Ovary (tissue), 9 donors: ENCODE results near the gene PIGX. TPM values are rescaled to one million over a fixed set of nuclear protein-coding genes. Genes with fewer than 3 reads are reported as not detected.

Experiments used
- DNase-seq, 5 donors: peaks; one replicate each; pipeline ENCODE4 v3.0.0-alpha.2; 2019 to 2020
- H3K27ac ChIP-seq, 2 donors: fragments of 200-600 bp; one replicate each; pipeline versions ENCODE4 v1.5.1 to v1.8.0; 2019 to 2022
- H3K27me3 ChIP-seq: fragments of 200-600 bp; one replicate; pipeline ENCODE4 v1.8.0; 2022
- H3K36me3 ChIP-seq: fragments of 200-600 bp; sonication (generic); one replicate; pipeline ENCODE4 v1.5.1; 2019
- H3K4me1 ChIP-seq: one replicate; pipeline ENCODE4 v1.8.1; 2013; ENCODE audit warnings: mild to moderate bottlenecking, moderate library complexity; ENCODE audit not compliant: insufficient read depth
- H3K4me3 ChIP-seq: fragments of 200-600 bp; sonication (generic); one replicate; pipeline ENCODE4 v1.5.1; 2017
- H3K9me3 ChIP-seq, 2 donors: fragments of 200-600 bp in 1 of 2; sonication (generic) in 1 of 2; one replicate each; pipeline versions ENCODE4 v1.5.1 to v1.8.1; 2013 to 2019; ENCODE audit warnings: mild to moderate bottlenecking in 1 of 2, moderate library complexity in 1 of 2
- EP300 ChIP-seq: sonication (generic); formaldehyde crosslinking; IDR thresholded peaks from one replicate; pipeline ENCODE4 v1.6.1; 2017; ENCODE audit warnings: antibody characterized with exemption
- POLR2A ChIP-seq: fragments of 450-650 bp; IDR thresholded peaks from one replicate; pipeline ENCODE4 v1.6.1; 2017; ENCODE audit warnings: antibody characterized with exemption, mild to moderate bottlenecking, moderate library complexity
- WGBS, 3 donors: extraction: QIAGEN DNeasy Blood & Tissue Kit in 1 of 3; methylation state at CpG; one replicate each; pipeline versions ENCODE4 v1.1.5 to v1.1.7; 2013 to 2017; 5-methylcytosine and 5-hydroxymethylcytosine counted together
- intact Hi-C, 4 donors: fragments of 100-400 bp; cut with DNase I; formaldehyde crosslinking; loops; one replicate each; pipeline versions ENCODE4 v1.11.0 to v1.15.1; 2022 to 2023
- polyA plus RNA-seq, 2 donors: library from polyadenylated mRNA; stranded (reverse); fragments of 200-250 nt in 1 of 2; fragments of 350-450 nt in 1 of 2; fragmentation: Illumina TruSeq in 1 of 2; extraction: RNeasy Lipid Tissue Mini Kit (QIAGEN cat#74804) in 1 of 2; gene quantifications; one replicate each; pipeline ENCODE4 v1.2.3, GENCODE V29; 2013 to 2014
- total RNA-seq, 7 donors: library from RNA; depleted of rRNA in 2 of 7; stranded (reverse); fragments of >200 nt in 2 of 7; fragmentation: NEBNext Ultra II Directional in 3 of 7; extraction: Animal tissue kit (Norgen Biotek cat#: 25700) in 3 of 7; gene quantifications; one replicate each; pipeline versions ENCODE4 v1.1.0 to v1.2.4, GENCODE V29; 2016 to 2023
- TF ChIP-seq, protein P1 (sequence below), 3 donors: fragments of 450-650 bp in 2 of 3; fragments of 200-600 bp in 1 of 3; IDR thresholded peaks; one replicate each; pipeline versions ENCODE4 v1.5.1 to v1.8.0; 2016 to 2022; ENCODE audit warnings: antibody characterized with exemption in 3 of 3, mild to moderate bottlenecking in 1 of 3
- donor health status: DM: no; HTN: no; CAD: no; lungs with moderate emphysema.
- donor health status: DM: no; HTN: no; CAD: no.
- donor health status: Bipolar disorder and iron deficiency.
- donor health status: DM: yes; HTN: yes; CAD: no.
- donor health status: DM: no; HTN: no; CAD: no.
- donor health status: DM: yes; HTN: yes; CAD: no.

The PIGX gene
- total and polyA plus RNA-seq, 9 donors: 9.4 to 22.4 (median 17.8) TPM

DNA sequence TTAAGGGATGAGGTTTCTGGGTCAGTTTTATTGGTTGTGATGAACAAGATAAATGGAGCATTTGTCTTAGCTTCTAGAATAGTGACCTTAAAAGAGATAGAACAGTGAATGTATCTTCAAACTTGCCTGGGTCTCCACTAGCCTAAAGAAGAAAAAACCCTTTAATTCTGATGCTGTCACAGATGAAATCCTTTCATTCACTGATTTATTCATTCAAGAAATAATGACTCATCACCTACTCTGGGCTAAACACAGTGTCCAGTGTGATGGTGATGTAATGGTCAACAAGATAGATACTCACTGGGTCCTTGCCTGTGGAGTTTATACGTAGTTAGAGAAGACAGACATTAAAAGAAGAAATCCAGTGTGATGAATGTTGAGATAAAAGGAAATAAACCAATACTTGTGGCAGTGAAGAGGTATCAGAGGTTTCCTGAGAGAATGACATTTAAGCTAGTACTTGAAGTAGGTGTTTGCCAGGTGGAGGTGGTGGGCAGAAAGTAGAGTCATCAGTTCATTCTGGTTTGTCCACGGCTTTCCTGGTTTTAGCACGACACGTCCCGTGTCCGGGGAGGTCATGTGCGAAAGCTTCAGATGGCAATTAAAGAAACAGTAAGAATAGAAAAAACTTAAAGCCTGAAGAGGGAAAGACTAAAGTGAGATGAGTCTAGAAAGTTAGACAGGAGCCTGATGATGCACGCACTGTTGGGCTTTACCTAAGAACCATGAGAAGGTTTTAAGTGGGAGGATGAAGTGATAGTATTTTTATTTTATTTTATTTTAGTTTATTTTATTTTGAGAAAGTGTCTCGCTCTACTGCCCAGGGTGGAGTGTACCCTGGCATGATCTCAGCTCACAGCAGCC lies 45.9 kb downstream of the PIGX start:
- Histone ChIP-seq H3K9me3 (no peaks in the 10 kb centered on the region), H3K27me3 (no peaks in the 10 kb centered on the region), H3K4me3 (no peak overlapping the region), H3K27ac (no peak overlapping the region), H3K36me3 (no peaks in the 10 kb centered on the region), H3K4me1 (peaks cover 2% of the 10 kb centered on the region)
- TF ChIP-seq POLR2A (no peak), EP300 (no peak)
- TF ChIP-seq, protein P1, sequence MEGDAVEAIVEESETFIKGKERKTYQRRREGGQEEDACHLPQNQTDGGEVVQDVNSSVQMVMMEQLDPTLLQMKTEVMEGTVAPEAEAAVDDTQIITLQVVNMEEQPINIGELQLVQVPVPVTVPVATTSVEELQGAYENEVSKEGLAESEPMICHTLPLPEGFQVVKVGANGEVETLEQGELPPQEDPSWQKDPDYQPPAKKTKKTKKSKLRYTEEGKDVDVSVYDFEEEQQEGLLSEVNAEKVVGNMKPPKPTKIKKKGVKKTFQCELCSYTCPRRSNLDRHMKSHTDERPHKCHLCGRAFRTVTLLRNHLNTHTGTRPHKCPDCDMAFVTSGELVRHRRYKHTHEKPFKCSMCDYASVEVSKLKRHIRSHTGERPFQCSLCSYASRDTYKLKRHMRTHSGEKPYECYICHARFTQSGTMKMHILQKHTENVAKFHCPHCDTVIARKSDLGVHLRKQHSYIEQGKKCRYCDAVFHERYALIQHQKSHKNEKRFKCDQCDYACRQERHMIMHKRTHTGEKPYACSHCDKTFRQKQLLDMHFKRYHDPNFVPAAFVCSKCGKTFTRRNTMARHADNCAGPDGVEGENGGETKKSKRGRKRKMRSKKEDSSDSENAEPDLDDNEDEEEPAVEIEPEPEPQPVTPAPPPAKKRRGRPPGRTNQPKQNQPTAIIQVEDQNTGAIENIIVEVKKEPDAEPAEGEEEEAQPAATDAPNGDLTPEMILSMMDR (IDR thresholded peaks at IDR 0.05): no peak
- intact Hi-C loops: no loop called here
- 86 to 89% (median 88%) methylated on average over 9 of the region's 9 CpGs for WGBS, 3 donors
- no peak for DNase-seq

DNA sequence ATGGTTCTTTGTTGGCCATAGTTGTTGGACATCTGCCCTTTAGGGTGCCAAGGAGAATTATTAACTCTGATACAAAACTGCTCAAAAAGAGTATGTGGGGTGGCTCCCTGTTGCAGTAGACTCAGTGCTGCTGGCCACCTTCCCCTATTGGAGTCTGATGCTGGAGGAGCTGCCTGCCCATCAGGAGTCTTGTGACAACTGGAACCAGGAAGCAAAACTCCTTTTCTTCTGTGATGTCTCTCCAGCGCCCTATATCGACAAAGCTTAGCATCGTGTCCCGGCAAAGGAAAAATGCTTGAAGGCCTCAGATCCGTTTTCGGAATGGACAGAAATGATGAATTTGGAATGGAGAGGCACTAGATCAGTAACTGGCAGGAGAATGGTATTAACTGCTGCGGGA lies 51.0 kb downstream of the PIGX start:
- no peaks in the 10 kb centered on the region for H3K4me1 ChIP-seq
- intact Hi-C loops: no loop called here
- no peaks in the 10 kb centered on the region for H3K36me3 ChIP-seq
- H3K27me3 ChIP-seq: no peaks in the 10 kb centered on the region
- H3K9me3 ChIP-seq: no peaks in the 10 kb centered on the region
- H3K27ac ChIP-seq: no peak overlapping the region
- TF ChIP-seq POLR2A (no peak), EP300 (no peak)
- TF ChIP-seq, protein P1 (IDR thresholded peaks at IDR 0.05): no peak
- no peak overlapping the region for H3K4me3 ChIP-seq
- DNase-seq: no peak
- WGBS, 3 donors: 78 to 92% (median 90%) methylated on average over 7 of the region's 7 CpGs

DNA sequence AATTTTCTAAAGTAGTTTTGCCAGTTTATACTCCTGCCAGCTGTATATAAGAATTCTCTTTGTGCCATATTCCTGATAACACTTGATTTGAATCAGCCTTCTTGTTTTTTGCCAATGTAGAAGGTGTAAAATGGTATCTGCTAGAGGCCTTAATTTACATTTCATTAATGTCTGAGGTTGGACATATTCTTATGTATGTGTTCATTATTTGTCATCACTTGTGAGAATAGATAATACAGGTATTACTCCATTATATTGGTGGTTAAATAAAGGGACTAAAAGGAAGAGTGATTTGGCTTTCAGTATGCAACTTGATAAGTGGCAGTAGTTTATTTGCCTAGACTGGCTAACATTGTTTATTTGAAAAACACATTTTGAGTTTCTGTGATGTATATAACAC lies 53.3 kb downstream of the PIGX start:
- TF ChIP-seq POLR2A (no peak), EP300 (no peak)
- TF ChIP-seq, protein P1 (IDR thresholded peaks at IDR 0.05): no peak
- DNase-seq: no peak
- Histone ChIP-seq H3K9me3 (no peaks in the 10 kb centered on the region), H3K27me3 (no peaks in the 10 kb centered on the region), H3K4me1 (no peaks in the 10 kb centered on the region), H3K36me3 (no peaks in the 10 kb centered on the region), H3K27ac (no peak overlapping the region), H3K4me3 (no peak overlapping the region)
- intact Hi-C loops: no loop called here

DNA sequence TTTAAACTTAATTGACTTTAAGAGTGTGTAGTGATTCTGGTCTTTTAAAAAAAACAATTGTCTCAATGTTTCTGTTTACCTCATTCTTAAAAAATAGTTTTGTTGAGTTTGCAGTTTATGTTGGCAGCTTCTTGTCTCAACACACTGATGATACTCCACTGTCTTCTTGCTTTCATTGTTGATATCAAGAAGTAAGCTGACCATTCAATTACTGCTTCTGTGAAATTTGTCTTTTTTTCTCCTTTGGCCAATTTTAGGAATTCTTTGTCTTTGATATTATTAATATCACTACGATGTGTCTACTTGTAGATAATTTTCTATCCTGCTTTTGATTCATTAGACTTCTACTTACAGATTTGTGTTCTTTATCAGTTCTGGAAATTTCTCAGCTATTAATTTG lies 58.9 kb downstream of the PIGX start:
- Histone ChIP-seq H3K4me1 (peaks cover 5% of the 10 kb centered on the region), H3K4me3 (no peak overlapping the region), H3K36me3 (no peaks in the 10 kb centered on the region), H3K27ac (no peak overlapping the region), H3K27me3 (no peaks in the 10 kb centered on the region), H3K9me3 (no peaks in the 10 kb centered on the region)
- 79 to 94% (median 81%) methylated on average over 1 of the region's 1 CpG for WGBS, 3 donors
- intact Hi-C loops: no loop called here
- no peak for DNase-seq
- TF ChIP-seq, protein P1 (IDR thresholded peaks at IDR 0.05): no peak
- TF ChIP-seq EP300: no peak
- no peak for TF ChIP-seq POLR2A
